GM18499 (cell line): ENCODE measurements around the gene RABGAP1L.
"Not testable (repeated sequence)": the region's sequence is repeated elsewhere in the genome, so short reads cannot be mapped to it uniquely, and the experiment has no call there.

ENCODE experiments used
- ATAC-seq: cut with Tn5 transposase; IDR thresholded peaks from one replicate; pipeline ENCODE4 v1.9.1; 2021; ENCODE audit warnings: moderate number of reproducible peaks; ENCODE audit not compliant: insufficient read depth, unreplicated experiment

RABGAP1L gene

DNA sequence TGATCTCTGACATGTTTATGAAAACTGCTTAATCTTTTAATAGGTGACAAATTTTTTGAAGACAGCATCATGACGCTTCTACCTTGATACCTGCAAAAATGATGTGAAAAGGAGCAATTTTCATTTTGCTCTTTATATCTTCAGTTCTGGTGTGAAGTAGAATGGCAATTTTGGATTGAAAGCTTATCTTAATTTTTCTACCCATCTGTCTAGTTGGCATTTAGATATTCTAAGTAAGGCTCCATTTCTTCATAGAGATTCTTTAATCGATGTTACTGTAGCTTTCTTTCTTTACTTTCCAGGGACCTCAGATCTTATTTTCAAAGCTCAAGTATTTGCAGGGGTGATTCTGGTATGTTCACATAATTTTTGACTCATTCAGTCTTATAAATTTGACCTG, 256.2 kb downstream of the RABGAP1L start:
- no peak for ATAC-seq

GRCh38 chr1:174417921-174418320, 258.6 kb downstream of the RABGAP1L start:
- no peak for ATAC-seq

GRCh38 chr1:174425121-174425520, 265.8 kb downstream of the RABGAP1L start:
- no peak for ATAC-seq

- no peak for ATAC-seq
Measured at GRCh38 chr1:174426153-174426552, 266.8 kb downstream of the RABGAP1L start.

GRCh38 chr1:174428033-174428432, 268.7 kb downstream of the RABGAP1L start:
- no peak for ATAC-seq

DNA sequence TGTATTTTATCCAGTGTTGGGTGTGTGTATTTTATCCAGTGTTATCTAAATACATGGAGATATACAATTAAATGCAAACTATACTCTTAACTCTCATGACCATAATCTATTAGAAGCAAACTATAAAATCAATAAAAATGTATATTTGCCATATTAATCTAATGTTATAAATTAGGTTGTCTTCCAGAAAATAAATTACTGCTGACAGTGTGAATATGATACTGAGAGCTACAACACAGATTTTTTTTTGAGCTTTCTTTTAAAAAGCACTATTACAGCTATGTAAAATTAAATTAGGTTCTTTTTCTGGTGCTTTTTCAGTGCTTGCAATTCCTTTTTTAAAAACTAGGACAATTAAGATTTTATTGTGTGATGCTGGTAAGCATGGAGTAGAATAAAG, 269.4 kb downstream of the RABGAP1L start:
- ATAC-seq: no peak

DNA sequence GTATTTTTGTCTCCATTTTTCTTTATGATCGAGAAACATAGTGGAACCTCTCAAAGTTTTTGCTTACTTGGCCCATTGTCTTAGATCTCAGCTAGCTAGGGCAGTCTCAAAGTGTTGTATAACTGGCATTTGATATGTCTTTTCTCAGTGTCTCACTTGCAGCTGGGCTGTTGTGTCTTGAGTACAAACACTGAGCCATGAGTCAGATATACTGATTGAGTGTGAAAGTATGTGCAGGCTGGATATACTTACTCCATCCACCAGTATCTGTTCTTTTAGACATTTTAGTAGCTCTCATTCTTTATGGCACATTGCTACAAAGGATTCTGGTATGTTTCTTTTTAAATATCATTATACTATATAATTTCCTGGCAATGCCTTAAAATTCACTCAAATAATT, 274.1 kb downstream of the RABGAP1L start:
- no peak for ATAC-seq

- no peak for ATAC-seq
Measured at GRCh38 chr1:174445351-174445750, 286.0 kb downstream of the RABGAP1L start.

DNA sequence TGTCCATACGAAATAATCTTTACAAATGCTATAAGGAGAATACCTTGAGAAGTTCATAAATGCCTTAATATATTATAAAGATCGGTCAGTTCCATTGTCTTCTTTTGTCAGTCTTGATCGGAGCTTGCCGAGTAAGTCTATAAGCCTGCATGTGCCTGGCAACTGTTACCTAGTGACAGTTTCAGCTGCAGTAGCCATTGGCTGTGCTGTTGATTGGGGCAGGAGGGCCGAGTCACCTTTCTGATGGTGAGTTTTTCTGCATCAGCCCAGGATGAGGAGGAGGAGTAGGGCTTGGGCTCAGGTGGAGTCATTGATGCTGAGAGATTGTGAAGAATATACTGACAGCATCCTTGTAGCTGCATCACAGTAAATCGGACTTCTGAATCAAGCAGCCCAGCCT, 286.5 kb downstream of the RABGAP1L start:
- ATAC-seq: no peak

DNA sequence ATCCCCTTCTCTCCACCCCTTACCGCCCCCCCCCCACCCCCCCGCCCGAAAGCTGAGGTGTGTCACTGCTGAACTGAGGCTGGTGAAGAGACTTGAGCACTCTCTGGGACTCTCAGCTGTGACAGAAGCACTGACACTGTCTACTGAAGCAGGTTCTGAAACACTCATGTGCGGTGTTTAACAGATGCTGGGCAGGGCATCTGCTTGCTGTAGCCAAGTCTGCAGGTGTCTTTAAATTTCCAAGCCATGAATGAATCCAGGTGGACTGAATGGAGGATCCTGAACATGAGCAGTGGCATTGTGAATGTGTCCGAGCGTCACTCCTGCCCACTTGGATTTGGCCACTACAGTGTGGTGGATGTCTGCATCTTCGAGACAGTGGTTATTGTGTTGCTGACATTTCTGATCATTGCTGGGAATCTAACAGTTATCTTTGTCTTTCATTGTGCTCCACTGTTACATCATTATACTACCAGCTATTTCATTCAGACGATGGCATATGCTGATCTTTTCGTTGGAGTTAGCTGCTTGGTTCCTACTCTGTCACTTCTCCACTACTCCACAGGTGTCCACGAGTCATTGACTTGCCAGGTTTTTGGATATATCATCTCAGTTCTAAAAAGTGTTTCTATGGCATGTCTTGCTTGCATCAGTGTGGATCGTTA, 288.7 kb downstream of the RABGAP1L start, which contains the start of gene GPR52:
Gene GPR52 (plus strand): TSS at position 99 of the 665 bp plus-strand sequence. CDS start 148 bp downstream, at position 247.
- no peak for ATAC-seq

DNA sequence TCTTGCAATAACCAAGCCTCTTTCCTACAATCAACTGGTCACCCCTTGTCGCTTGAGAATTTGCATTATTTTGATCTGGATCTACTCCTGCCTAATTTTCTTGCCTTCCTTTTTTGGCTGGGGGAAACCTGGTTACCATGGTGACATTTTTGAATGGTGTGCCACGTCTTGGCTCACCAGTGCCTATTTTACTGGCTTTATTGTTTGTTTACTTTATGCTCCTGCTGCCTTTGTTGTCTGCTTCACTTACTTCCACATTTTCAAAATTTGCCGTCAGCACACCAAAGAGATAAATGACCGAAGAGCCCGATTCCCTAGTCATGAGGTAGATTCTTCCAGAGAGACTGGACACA, 289.2 kb downstream of the RABGAP1L start:
- ATAC-seq: no peak

DNA sequence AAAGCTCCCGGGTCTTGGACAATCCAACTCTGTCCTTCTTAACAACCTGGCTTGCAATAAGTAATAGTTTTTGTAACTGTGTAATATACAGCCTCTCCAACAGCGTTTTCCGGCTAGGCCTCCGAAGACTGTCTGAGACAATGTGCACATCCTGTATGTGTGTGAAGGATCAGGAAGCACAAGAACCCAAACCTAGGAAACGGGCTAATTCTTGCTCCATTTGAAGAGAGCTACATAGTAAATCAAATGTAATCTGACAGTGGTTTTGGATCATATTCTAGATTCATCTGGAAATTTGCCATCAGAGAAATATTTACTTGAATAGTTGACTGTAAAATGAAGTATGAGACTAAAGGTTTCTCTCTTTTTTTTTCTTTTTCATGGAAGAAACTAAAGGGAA, 289.7 kb downstream of the RABGAP1L start:
- no peak for ATAC-seq

DNA sequence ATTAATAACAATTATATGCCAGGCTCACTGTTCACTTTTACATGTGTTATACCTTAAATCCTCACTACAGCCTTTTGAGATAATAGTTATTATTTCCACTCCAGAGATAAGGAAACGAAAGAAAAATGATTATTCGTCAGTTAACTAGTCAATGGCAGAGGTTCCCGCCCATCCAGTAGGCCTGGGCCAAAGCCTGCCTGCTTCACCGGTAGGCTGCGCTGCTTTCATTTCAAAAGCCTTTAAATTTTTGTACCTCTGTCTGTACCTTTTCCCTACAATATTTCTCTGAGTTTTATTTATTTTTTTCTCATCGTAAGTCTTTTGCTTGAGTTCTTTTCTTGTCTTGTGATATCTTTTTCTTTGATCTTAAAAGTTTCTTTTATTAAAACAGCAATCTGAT, 292.1 kb downstream of the RABGAP1L start:
- no peak for ATAC-seq

GRCh38 chr1:174465855-174466254, 306.5 kb downstream of the RABGAP1L start:
- no peak for ATAC-seq

DNA sequence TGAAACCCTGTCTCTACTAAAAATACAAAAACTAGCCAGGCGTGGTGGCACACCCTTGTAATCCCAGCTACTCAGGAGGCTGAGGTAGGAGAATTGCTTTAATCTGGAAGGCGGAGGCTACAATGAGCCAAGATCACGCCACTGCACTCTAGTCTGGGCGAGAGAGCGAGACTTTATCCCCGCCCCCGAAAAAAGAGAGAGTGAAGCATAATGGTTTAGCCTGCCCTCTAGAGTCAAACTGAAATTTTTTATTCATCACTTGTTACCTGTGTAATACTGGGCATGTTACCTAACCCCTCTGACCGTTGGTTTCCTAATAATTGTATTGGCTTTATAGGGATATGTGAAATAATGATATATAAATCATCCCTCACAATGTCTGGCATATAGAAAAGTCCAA, 307.3 kb downstream of the RABGAP1L start:
- ATAC-seq: no peak

DNA sequence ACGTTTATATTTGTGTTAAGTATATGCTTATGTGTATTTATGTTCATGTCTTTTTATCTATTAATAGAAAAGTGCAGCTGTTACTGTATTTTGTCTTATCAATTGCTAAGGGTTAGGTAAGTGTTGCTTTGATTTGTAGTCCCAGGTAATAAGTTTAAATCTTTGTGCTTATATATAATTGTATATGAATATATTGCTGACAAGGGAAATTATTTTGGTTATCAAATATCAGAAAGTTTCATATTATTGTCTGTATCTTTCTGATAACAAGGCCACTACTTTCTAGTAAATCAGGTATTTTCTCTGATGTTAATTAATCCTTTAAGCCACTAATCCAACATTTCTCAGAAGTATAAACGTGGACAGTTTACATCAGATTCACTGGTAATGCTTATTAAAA, 309.7 kb downstream of the RABGAP1L start:
- no peak for ATAC-seq

DNA sequence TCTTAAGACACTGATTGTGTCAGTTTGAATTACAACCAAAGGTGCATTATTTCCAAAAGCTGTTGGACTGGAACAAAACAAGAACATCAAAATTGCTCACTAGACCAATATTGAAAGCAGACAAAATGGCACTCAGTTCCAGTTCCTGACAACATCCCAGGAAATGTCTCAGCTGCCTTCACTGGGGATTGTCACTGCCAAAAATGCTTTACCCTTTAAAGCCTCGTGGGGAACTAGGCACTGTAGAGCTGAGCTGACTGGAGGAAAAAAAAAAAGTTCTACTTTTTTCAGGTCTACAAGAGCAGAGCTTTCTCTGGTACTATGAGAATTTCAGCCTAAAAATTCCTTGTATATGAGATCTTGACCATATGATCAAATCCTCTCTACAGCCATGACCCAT, 310.4 kb downstream of the RABGAP1L start:
- no peak for ATAC-seq

DNA sequence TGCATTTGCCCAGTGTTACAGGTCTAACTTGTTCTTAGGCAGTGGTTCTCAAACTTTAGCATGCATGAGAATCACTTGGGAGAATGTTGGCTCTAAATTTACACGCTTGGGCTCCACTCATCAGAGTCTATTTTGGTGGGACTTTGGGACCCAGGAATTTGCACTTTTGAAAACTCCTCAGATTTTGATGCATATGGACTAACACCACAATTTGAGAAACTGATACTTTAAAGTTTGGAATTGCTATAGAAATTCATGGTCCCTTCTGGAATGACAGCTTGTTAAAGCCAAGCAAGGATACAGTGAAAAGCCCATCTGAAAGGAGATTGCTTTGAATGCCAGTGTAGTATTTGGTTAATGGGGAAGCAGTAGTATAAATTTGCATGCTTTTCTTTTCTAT, 320.0 kb downstream of the RABGAP1L start:
- no peak for ATAC-seq

- no peak for ATAC-seq
Measured at GRCh38 chr1:174480324-174480723, 321.0 kb downstream of the RABGAP1L start.

GRCh38 chr1:174491606-174492005, 332.3 kb downstream of the RABGAP1L start:
- ATAC-seq: no peak

GRCh38 chr1:174497478-174497877, 338.2 kb downstream of the RABGAP1L start:
- ATAC-seq: no peak

DNA sequence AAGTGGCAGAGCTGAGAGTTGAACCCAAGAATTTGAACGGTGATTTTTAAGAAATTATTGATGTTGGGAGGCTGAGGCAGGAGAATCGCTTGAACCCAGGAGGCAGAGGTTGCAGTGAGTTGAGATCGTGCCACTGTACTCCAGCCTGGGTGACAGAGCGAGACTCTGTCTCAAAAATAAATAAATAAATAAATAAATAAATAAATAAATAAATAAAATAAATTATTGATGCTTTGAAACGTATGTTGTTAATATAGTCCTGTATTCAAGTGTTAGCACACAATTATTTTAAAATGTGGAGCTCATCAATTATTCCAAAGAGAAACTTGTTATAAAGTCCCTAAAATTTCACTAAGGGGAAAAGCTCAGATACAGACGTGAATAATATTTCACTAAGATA, 357.4 kb downstream of the RABGAP1L start:
- not testable (repeated sequence) for ATAC-seq

DNA sequence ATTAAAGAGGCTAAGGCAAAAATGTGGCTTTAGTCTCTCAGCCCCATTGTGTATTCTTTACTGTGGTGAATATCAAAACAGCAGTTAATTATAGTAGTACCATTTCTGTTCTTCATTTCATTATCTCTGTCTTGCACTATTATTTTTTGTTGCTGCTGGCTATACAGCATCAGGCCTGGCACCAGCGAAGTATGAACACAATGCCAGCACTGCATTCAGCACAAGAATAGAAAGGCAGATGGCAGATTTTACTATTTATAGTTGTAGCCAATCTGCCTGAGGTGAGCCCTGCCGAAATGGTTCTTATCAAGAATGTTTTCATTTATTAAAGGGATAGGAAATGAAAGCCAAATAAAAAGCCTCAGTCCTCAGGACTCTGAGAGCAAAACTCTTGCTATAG, 360.5 kb downstream of the RABGAP1L start:
- no peak for ATAC-seq
